Breast epithelium (tissue), 3 donors: ENCODE results near the gene ZNF423.

ENCODE experiments used
- POLR2A ChIP-seq: fragments of 450-650 bp; IDR thresholded peaks from one replicate; pipeline ENCODE4 v1.6.1; 2016; ENCODE audit warnings: antibody characterized with exemption, mild to moderate bottlenecking, moderate library complexity
- POLR2AphosphoS5 ChIP-seq, 3 donors: sonication (generic); formaldehyde crosslinking; IDR thresholded peaks; one replicate each; pipeline ENCODE4 v1.6.1; 2017; ENCODE audit warnings: antibody characterized with exemption in 3 of 3
- TF ChIP-seq, protein P1 (sequence below), 3 donors: fragments of 450-650 bp; IDR thresholded peaks; one replicate each; pipeline ENCODE4 v1.5.1; 2016 to 2017; ENCODE audit warnings: antibody characterized with exemption in 3 of 3, mild to moderate bottlenecking in 3 of 3, moderate library complexity in 3 of 3

DNA sequence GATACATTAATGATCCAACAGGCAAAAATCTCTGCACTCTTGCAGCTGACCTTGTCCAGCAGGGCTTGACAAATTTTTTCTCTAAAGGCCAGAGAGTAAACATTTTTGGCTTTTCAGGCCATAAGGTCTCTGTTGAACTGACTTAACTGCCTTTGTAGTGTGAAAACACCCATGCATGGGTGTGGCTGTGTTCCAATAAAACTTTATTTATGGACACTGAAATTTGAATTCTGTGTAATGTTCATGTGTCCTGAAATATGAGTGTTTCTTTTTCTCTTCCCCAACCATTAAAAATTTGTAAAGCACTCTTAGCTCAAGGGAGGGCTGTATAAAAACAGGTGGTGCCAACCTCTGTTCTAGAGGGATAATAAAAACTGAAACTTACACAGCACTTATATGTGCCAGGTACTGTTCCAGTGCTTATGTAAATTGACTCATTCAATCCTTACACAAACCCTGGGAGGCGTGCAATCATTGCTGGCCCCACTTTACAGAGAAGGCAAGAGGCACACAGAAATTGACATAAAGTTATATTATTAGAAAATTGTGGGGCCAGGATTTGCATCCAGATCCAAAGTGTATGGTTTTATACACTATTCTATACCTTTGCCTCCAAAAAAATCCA, 18.8 kb upstream of the ZNF423 start:
- TF ChIP-seq POLR2AphosphoS5 (IDR thresholded peaks at IDR 0.05) (no peak), POLR2A (no peak)
- TF ChIP-seq, protein P1, sequence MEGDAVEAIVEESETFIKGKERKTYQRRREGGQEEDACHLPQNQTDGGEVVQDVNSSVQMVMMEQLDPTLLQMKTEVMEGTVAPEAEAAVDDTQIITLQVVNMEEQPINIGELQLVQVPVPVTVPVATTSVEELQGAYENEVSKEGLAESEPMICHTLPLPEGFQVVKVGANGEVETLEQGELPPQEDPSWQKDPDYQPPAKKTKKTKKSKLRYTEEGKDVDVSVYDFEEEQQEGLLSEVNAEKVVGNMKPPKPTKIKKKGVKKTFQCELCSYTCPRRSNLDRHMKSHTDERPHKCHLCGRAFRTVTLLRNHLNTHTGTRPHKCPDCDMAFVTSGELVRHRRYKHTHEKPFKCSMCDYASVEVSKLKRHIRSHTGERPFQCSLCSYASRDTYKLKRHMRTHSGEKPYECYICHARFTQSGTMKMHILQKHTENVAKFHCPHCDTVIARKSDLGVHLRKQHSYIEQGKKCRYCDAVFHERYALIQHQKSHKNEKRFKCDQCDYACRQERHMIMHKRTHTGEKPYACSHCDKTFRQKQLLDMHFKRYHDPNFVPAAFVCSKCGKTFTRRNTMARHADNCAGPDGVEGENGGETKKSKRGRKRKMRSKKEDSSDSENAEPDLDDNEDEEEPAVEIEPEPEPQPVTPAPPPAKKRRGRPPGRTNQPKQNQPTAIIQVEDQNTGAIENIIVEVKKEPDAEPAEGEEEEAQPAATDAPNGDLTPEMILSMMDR (IDR thresholded peaks at IDR 0.05): no peak
